GM18505 (cell line): ENCODE results near the gene FNDC7.
"Not testable (repeated sequence)": the region's sequence is repeated elsewhere in the genome, so short reads cannot be mapped to it uniquely, and the experiment has no call there.

ENCODE experiments used
- ATAC-seq: cut with Tn5 transposase; IDR thresholded peaks from one replicate; pipeline ENCODE4 v1.9.1; 2021; ENCODE audit not compliant: unreplicated experiment
- POLR2A ChIP-seq: IDR thresholded peaks from 4 replicates; pipeline ENCODE4 v1.6.1; 2011; ENCODE audit warnings: borderline replicate concordance; ENCODE audit not compliant: insufficient read depth, insufficient read length; ENCODE audit errors: extremely low read depth

FNDC7 gene, protein sequence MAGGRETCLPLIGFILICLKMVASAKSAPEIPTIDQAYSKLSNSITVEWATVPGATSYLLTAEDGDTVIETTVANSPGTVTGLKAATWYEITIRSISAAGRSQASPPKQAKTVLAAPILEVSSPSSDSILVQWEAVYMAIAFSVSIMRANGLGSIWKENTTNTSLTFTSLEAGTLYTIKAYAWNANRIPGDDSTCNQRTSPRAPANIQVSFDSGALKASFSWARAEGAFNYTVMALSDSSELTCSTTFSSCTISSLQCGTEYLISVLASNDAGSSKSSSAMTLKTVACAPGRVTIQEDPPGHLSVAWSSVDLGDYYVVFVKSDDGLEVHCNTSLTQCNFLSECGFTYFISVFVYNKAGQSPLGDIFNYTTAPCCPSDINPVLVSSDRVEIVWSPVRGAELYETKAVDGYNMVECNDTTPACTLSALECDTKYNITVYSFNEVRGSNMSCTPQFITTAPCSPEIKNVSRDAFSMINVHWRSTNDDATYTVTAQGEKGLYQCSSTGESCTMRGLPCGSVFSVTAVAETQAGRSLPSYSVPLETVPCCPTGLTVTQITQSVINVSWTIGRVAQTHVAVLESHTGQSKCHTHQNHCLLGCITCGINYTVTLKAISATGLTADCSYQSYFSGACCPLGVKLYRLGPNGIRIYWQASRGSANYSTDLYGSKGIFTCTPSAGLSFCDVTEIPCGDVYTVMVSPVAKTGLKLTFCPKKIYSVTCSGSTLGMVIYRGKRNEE

DNA sequence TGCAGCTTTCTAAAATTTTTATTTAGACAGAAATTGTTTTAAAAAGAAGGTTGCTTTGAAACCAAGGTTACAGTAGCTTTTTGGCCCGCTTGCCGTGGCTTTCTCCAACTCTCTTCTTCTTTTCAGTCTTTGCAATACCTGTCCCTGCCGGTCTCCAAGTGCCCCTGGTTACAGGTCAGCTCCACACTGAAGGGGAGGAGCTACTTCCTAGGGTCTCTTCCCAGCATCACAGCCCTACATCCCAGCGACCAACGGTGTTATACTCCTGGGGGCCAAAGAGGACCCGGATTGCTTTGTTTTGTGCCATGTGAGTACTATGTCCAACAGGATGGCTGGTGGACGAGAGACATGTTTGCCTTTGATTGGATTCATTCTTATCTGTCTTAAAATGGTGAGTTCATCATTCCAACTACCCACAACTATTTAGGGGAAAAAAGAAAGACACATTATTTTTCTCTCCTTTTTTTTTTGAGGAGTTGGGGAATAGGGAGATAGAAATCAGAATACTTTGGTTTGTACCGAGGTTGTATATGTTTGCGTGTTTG is at the start of gene FNDC7:
Gene FNDC7, plus strand, starts transcription at position 303 of the 545 bp plus-strand sequence. Its CDS starts 26 bp downstream, at position 329.
- ATAC-seq, result no peak
- TF ChIP-seq POLR2A, result no peak

DNA sequence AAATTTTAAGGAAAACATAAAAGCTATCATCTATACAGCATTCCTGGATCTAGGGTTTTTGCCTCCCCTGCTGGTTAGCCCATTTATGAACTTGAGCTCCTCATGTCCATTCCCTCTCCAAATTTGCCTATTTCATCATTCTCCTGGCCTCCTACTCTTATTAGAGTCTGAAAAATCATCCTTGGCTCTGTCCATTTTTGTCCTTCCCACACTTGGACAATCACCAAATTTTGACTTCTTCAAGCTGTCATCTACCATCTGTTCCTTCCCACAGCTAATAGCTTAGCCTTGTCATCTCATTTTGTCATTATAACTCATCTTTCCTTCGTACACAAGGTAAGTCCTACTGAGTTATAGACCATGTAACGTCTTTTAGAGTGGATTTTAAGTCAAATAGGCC is 49.6 kb upstream of the FNDC7 start:
- no peak for ATAC-seq
- TF ChIP-seq POLR2A, result no peak

DNA sequence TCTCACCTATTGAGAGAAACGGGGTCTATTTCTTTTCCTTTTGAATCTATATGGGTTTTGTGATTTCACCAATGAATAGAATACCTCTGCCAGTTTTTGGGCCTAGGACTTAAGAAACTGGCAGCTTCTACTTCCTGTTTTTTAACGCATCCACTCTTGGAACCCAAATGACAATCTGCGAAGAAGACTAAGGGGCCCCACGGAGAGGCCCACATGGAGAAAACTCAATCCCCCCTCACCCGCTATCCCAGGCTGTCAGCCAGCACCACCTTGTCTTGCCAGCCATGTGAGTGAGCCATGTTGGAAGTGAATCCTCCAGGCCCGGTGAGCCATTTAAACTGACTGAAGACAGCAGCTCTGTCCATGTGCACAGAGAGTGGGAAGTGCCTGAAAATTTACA is 48.2 kb upstream of the FNDC7 start:
- no peak for ATAC-seq

DNA sequence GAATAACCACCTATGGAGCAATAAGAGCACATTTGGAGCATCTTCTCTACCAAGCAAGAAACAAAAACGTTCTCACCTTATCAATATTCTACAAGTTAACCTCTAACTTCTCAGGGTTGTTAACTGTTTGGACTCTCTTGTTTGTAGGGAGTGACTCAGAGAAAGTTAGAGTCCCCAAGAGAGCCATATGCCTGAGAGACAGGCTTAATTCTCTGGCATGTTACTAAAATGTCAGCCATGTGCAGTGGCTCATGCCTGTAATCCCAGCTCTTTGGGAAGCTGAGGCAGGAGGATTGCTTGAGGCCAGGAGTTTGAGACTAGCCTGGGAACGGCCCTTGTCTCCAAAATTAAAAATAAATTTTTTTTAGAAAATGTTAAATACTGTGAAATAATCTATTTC is 47.6 kb upstream of the FNDC7 start:
- TF ChIP-seq POLR2A, result no peak
- ATAC-seq, result no peak

More for the DNA sequence above, 48.2 kb upstream of the FNDC7 start:
- no peak for TF ChIP-seq POLR2A

DNA sequence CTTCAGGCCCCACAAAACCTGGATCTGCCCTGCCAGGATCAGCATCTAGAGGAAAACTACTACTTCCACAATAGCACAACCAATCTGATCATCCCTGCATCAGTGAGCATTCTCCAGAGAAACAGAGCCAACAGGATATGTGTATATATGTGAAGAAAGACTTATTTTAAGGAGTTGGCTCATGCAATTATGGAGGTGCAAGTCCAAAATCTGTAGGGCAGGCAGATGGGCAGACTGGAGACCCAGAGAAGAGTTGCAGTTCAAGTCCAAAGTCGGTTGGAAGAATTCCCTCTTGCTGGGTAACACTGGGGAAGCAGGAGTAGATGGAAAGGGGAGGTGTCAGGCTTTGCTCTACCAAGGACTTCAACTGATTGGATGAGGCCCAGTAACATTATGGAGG is 46.9 kb upstream of the FNDC7 start:
- no peak for ATAC-seq
- TF ChIP-seq POLR2A, result no peak

DNA sequence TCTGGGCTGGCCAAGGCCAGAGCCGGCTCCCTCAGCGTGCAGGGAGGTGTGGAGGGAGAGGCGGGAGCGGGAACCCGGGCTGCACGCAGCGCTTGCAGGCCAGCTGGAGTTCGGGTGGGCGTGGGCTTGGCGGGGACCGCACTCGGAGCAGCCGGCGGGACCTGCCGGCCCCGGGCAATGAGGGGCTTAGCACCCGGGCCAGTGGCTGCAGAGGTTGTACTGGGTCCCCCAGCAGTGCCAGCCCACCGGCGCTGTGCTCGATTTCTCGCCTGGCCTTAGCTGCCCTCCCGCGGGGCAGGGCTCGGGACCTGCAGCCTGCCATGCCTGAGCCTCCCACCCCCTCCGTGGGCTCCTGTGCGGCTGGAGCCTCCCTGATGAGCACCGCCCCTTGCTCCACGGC is 45.3 kb upstream of the FNDC7 start:
- not testable (repeated sequence) for ATAC-seq

DNA sequence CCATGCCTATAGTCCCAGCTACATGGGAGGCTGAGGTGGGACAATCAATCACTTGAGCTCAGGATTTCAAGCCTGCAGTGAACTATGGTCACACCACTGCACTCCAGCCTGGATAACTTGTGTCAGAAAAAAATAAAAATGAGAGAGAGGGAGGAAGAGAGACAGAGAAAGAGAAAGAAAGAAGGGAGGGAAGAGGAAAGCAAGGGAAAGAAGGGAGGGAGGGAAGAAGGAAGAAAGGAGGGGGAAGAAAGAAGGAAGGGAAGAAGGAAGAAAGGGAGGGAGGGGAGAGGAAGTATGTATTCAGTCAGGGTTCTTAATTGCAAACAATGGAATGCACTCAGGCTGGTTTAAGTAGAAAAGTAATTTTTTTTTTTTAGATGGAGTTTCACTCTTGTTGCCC is 43.9 kb upstream of the FNDC7 start:
- no peak for TF ChIP-seq POLR2A
- ATAC-seq, result no peak

DNA sequence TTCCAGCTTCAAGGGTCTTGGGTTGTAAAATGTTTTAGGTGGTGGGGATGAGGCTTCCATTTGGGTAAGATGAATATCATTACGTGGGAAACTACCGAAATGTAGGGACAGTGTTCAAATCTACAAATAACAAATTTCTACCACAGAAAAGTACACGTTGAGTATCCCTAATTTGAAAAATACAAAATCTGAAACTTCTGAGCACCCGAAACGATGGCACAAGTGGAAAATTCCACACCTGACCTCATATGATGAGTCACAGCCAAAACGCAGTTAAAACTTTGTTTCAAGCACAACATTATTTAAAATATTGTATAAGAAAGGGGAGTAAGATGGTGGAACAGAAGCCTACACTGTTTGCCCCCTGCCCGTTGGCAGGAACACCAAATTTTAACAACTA is 43.0 kb upstream of the FNDC7 start:
- no peak for ATAC-seq
- no peak for TF ChIP-seq POLR2A

DNA sequence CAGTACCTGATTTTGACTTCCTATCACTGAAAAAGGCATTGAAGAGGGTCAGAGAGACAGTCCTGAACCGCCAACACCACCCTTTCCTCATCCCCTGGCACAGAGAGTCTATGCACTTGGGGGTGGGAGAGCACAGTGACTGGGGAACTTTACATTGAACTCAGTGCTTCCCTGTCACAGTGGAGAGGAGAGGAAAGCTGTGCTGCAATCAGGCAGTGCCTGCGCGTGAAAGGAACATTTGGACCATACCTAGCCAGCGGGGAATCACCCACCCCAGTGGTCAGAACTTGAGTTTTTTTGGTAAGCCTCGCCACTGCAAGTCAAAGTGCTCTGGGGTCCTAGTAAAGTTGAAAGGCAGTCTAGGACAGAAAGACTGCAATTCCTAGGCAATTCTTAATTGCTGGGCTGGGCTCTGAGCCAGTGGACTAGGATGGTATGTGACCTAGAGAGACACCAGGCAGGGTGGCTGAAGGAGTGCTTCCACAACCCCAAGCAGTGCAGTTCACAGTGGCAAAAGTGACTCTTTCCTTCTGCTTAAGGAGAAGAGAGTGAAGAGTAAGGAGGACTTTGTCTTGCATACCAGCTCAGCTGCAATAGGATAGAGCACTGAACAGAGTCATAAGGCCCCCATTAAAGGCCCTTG is 42.5 kb upstream of the FNDC7 start:
- ATAC-seq, result no peak
- TF ChIP-seq POLR2A, result no peak

DNA sequence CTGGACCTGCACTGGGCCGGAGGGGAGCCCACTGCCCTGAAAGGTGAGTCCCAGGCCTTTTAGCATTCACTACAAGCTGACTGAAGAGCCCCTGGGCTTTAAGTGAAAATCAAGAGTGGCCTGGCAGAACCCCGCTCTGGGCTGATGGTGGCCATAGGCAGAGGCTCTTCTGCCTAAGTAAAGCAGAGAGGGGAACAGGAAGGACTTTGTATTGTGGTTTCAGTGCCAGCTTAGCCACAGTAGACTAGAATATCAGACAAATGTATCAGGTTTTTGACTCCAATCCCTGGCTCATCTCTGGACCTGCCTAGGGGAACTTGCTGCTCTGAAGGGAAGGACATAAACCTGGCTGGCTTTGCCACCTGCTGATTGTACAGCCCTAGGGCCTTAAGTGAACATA is 41.6 kb upstream of the FNDC7 start:
- ATAC-seq, result no peak
- no peak for TF ChIP-seq POLR2A

DNA sequence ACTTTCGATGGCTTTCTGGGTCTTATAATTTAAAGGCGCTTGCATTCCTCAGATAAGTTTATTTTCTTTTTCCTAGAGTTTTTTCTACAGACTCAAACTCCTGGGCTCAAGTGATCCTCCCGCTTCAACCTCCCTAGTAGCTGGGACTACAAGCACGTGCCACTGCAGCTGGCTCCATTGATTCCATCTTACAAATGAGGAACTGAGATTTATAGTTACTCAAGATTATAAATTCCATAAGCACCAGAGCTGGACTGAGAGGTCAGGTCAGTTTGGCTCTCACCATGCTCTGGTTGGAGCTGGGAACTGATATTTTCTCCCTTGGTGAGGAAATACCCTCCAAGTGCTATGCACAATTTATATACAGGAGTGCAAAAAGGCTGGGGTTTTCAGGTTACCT is 34.0 kb upstream of the FNDC7 start:
- no peak for ATAC-seq
- no peak for TF ChIP-seq POLR2A

DNA sequence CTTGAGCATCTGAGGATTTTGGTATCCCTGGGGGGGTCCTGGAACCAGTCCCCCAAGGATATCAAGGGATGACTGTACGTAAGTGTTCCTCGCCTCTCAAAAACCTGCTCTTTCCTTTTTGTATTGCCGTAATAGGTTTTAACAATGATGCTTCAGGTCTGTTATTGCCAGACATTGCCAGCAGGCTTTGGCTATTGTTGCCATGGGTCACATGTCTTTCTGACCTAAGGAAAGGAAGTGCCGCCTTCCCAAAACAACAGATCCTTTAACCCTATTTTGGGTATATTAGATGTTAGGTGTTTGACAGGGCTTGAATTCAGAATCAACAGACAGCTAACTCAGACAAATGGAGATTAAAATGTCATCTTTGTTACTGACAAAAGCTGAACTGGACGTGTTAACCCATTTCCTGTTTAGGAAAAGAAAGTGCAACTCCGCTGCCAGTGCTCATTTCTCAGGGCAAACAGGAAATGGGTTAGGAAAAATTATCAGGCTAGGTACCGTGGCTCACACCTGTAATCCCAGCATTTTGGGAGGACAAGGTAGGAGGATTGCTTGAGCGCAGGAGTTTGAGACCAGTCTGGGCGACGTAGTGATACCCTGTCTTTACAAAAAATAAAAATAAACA is 33.0 kb upstream of the FNDC7 start:
- ATAC-seq, result no peak
- TF ChIP-seq POLR2A, result no peak

DNA sequence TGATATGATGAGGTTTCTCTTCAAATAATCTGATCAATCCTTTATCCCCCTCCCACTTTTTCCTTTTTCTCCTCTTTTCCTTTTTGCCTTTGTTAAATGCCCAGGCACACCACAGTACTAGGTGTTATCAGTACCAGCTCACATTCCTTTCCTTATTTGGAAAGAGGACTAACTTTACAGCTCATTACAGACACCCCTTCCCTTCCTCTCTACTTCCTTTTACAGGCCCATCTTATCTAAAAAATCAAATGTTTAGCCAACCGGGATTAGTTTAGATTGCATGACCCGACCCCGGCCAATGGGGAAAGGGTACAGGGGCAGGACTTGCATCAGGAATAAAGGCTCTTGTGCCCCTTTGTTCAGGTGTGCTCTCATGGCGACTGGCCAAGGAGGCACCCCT is 31.0 kb upstream of the FNDC7 start:
- not testable (repeated sequence) for ATAC-seq
